HTR-8/SVneo (cell line): ENCODE results near the gene CDC42SE1.

Source experiments
- DNase-seq: peaks from one replicate; pipeline ENCODE4 v3.0.0; 2011; ENCODE audit warnings: low spot score, mixed read lengths; ENCODE audit not compliant: insufficient read length
- FAIRE-seq: peaks from 2 replicates; lab custom pipeline; 2011; peaks lifted over from hg19 to GRCh38; lab: Jason Lieb, UNC

CDC42SE1 gene

DNA sequence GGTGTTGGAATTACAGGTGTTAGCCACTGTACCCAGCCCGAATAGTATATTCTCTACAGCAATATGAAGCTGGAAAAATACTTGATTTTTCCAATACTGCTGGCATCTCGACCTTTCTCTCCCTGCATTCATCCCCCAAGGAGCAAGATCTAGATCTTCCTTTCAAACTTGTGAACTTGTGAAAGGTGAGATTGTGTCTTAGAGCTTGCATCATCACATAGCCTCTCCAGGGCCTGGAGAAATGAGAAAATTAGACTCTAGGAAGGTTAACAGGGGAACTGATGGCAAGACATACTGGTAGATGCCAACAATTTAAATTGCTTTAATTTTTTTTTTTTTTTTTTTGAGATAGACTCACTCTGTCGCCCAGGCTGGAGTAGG is 49.1 kb downstream of the CDC42SE1 start:
- no peak for FAIRE-seq
- no peak for DNase-seq

DNA sequence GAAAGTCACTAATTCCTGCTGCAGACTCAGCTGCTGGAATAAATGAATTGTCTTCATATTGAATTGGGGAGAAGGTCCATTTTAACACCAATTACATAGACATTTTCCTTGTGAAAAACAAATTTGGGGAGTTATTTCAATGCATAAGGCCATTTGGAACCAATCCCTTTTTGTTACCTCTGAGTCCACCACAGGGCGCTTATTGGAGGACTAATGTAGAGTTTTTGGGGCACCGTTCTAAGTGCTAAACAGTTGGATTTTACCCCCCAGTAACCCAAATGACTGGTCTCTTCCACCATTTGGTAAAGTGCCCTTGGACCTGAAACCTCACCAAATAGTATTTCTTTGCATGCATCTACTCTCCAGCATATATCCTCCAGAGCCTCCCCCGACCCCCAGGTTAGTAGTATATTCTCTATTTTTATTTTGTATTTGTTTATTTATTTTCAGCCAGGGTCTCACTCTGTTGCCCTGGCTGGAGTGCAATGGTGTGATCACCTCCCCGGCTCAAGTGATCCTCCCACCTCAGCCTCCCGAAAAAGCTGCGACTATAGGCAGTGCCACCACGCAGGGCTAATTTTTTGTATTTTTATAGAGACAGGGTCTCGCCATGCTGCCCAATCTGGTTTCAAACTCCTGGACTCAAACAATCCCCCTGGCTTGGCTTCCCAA is 49.6 kb downstream of the CDC42SE1 start:
- DNase-seq = no peak
- no peak for FAIRE-seq

DNA sequence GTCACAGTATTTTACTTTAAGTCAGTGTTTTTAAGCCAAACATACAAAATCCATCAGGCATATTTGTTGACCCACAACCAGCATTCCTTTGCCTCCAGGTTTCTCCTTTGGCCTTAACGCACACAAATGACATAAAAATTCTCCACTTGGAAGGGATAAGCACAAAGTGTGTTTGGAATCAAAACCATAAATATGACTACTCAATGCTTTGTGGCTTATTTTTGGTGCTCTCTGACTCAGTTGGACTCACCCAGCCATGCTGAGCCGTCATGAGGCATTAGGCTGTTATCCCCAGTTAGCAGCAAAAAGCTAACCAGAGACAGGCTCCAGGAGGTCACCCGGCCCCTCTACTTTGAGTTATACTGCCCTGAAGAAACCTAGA is 50.2 kb downstream of the CDC42SE1 start:
- DNase-seq (no peak), FAIRE-seq (no peak)

DNA sequence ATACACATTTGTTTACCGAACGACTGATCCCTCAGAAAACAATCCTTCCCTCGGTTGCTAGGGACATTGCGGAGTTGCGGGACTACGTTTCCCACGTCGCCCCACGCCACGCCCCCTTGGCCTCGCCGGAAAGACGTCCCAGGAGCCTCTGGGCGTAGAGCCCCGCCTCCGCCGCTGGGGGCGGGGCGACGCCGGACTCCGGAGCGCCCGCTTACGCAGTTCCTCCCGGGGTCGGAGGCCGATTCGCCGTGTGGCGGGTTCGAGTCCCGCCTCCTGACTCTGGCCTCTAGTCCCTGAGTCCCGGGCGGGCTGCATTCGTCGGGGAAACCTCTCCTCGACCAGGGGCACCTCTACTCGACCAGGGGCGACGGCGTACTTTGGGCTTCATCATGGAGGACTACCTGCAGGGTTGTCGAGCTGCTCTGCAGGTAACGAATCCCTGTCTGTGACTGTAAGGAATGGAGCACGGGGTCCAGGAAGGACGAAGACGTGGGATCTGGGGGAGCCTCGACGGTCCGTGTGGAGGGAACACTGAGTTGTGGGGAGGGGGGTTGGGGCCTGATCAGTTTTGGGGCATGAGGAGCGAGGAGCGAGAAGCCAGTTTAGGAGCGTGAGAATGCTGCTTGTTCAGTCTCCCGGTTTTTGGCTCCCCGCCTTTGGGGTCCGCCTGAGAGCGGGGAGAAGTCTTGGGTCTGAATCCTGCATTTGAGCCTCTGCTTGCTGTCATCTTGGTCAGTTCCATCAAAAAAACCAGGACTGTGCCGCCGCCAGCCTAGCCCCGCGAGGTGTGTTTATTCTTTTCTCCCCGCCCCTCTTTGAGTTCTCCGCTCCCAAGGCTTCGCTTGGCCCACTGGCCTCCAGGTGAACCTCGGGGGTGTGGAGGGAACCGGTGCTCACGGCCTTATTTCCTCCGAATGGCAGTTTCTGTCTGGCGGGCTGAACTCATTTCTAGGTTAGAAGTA is 50.9 kb downstream of the CDC42SE1 start, which contains the start of gene PRUNE1:
TSS of gene PRUNE1 (plus strand) at position 206 of the 962 bp plus-strand sequence. CDS start at position 390, 184 bp downstream.
- DNase-seq (peak; percentile 96), FAIRE-seq (no peak)

DNA sequence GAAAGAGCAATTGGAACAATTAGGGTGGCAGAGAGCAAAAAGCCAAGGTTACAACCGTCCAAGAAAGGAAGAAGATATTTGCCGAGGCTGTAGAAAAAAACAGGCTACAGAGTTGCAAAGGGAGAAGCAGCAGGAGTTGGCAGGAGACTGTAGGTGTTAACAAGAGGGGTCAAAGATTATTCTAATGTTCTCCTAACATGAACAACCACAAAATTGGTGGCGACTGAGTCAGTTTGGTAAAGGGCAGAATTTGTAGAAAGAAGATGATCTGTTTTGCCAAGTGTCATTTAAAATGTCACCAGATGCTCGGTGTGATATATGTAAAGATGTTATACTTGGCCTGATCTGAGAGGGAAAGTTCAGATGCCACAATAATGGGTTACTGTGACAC is 51.6 kb downstream of the CDC42SE1 start:
- FAIRE-seq = no peak

DNA sequence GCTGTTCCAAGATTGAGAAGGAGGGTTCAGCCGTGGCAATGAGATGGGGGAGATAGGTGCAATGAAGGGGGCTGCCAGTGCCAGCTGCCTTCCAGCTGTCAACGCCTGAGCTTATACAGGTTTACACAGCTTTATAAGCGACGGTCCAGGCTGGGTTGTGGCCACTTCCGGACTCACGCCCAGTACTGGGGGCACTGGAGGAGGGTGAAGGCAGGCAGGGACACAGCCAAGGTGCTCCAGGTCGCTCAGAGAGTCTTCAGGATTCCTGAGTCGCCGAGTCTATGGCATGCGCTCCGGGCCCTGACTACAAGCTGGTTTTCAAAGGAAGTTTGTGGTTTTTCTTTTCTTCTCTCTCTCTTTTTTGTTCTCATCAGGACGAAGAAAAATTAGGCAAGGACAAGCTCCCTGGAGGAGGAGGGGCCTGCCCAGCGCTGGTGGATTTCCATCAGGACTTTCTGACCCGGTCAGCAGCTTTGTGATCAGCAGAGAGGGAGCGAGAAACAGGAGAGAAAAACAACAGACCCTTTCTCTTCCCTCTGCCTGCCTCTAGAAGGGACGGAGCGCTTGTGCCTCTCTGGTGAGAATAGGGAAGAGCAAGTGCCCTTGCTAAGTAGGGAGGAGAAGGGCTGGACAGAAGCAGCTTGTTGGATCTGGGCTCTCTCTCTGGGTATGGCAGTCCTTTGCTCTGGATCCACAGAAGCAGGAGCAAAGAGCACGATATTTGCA is 52.9 kb downstream of the CDC42SE1 start, which contains the start of gene MINDY1:
TSS of gene MINDY1 (minus strand) at position 576 of the 726 bp plus-strand sequence. CDS start 4,285 bp downstream, outside the sequence.
- no peak for FAIRE-seq
- DNase-seq = peak; percentile 76

More for the DNA sequence above, 51.6 kb downstream of the CDC42SE1 start:
- DNase-seq = no peak

DNA sequence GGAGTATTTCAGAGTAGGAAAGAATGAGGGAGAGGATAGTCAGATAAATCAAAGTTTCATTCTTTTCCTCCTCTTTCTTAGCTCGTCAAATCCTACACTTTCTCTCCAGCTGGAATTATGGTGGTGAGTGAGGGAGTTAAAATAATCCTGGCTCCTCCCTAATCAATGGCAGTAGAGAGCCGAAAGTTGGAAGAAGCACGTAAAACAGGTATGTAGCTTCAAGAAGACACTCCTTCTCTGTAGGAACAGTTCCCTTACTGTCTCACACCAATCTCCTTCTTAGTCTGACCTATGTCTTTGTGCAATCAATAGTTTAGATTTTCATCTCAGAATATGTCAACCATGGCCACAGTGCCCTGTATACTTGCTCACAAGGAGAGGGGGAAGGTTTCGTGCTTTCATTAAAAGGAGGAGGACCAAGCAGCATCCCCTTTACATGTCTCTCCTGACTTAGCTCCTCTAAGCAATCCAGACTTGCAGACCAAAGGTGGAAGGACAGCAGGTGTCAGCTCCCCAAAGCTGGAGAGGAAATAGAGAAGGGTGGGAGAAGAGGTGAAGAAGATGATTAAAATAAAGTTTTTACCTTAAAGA is 53.6 kb downstream of the CDC42SE1 start:
- no peak for FAIRE-seq
- DNase-seq = no peak

DNA sequence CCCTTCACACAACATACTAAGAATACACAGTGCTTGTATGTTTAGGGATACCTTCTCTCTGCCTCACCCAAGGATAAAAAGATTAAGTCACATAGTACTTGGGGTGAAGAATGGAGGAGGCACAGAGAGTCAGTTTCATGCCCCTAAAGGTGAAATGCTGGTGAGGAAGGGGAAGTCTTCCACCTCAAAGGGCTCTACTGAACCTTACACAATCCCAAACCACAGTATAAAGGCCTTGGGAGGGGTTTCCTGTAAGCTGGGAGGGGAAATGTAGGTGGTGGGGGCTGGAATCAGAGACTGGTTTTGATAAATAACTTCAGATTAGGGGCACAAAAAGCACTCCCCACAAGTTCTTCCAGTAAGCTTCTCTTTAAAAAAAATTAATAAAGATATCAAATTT is 56.2 kb downstream of the CDC42SE1 start:
- FAIRE-seq (no peak), DNase-seq (no peak)

DNA sequence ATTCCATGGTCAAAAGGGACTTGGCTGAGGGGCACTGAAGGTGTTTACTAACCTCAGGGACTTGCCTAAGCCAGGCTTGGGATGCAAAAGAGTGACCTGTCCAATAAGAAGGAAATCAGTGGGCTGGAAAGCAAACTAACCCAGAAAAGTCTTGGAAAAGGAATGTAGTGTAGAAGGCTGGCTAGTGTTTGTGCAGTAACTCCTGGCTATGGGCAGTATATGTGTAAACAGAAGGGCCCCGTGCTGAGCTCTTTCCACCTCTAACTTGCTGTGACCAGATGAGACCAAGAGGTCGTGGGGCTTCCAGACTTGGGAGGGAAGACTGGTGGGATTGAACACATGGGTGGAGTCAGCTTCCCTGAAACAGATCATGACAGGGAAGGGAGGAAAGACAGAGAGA is 56.8 kb downstream of the CDC42SE1 start:
- no peak for DNase-seq
- FAIRE-seq = no peak

DNA sequence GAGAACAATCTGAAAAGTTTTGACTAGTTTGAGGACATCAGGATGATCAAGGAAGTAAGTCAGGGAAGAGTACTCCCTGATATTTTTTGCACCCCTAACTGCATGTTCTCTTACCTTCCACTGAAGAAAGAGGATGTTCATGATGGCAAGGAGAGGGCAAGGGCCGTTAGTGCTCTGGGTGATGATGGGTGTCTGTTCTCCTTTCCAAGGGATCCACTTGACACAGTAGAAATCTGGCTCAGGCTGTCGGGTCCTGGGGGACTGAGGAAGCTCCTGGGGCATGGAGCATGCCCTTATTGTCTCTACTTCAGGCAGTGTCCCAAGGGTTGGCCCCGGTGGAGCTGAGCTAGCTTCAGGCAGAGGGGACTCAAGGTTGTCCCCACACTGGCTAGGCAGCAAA is 57.4 kb downstream of the CDC42SE1 start:
- FAIRE-seq = no peak
- no peak for DNase-seq

DNA sequence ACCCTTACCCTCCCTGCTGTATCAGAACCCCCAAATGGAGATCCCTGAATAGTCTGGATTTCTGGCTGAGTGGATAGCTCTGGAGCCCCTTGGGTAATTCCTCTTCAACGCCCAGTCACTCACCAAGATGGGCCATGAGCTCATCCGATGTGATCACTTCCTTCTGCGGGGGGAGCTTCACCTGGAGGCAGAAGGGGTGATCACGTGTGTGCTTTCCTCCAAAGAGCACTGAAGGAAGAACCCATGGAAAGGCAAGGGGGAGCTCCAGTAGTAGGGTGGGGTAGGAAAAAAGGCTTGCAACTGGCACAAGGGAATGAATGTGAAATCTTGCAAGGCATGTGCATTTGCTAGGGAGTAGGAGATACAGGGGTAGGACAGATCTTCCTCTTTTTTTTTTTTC is 57.8 kb downstream of the CDC42SE1 start:
- DNase-seq (no peak), FAIRE-seq (no peak)
